Naive thymus-derived CD8-positive, alpha-beta T cell (primary cell): ENCODE data around the gene COLGALT1. TPM values are rescaled to one million over a fixed set of nuclear protein-coding genes. Genes with fewer than 3 reads are reported as not detected.

Source experiments
- ATAC-seq, 2 donors: fragments of 150-1000 bp; cut with Tn5 transposase in 1 of 2; sonication (Bioruptor Pico), chemical (Tn5 transposase) in 1 of 2; 1 replicate in 1 of 2; 2 replicates in 1 of 2; pipeline ENCODE4 v1.10.0; 2021; ENCODE audit warnings: mild to moderate bottlenecking in 2 of 2, moderate library complexity in 2 of 2
- POLR2A ChIA-PET: fragments of 350-600 bp; sonication (Branson Sonifier 250); formaldehyde crosslinking; loops from one replicate; lab custom pipeline; 2021; ENCODE audit warnings: antibody characterized with exemption; lab: Charles Lee
- DNase-seq, 10 donors: peaks; one replicate each; pipeline versions ENCODE4 v3.0.0 to v3.0.0-alpha.2; 2020 to 2022
- H3K27ac Mint-ChIP-seq, 10 donors: one replicate each; pipeline ENCODE4 v1.8.0; 2020 to 2022; ENCODE audit warnings: mild to moderate bottlenecking in 10 of 10, mixed read lengths in 10 of 10, moderate library complexity in 4 of 10, inconsistent platforms in 1 of 10
- H3K27me3 Mint-ChIP-seq, 5 donors: one replicate each; pipeline ENCODE4 v1.8.0; 2021 to 2022; ENCODE audit warnings: mixed read lengths in 5 of 5
- H3K36me3 Mint-ChIP-seq, 3 donors: one replicate each; pipeline ENCODE4 v1.8.0; 2020 to 2022; ENCODE audit warnings: mixed read lengths in 3 of 3, mild to moderate bottlenecking in 2 of 3, inconsistent platforms in 1 of 3
- H3K4me1 Mint-ChIP-seq, 4 donors: one replicate each; pipeline ENCODE4 v1.8.0; 2021 to 2022; ENCODE audit warnings: mixed read lengths in 4 of 4
- H3K4me3 Mint-ChIP-seq, 10 donors: one replicate each; pipeline ENCODE4 v1.8.0; 2020 to 2022; ENCODE audit warnings: mild to moderate bottlenecking in 10 of 10, mixed read lengths in 10 of 10, moderate library complexity in 6 of 10, inconsistent platforms in 1 of 10
- H3K9me3 Mint-ChIP-seq, 9 donors: one replicate each; pipeline ENCODE4 v1.8.0; 2020 to 2022; ENCODE audit warnings: mixed read lengths in 9 of 9, mild to moderate bottlenecking in 3 of 9, inconsistent platforms in 1 of 9, moderate library complexity in 1 of 9
- polyA plus RNA-seq, 3 donors: library from polyadenylated mRNA; unstranded; fragments of 300-500 nt; fragmentation: Illumina TruSeq; gene quantifications; one replicate each; pipeline ENCODE4 v1.2.3, GENCODE V29; 2021
- total RNA-seq, 8 experiments: library from RNA in 2 of 8; stranded (reverse) in 2 of 8; gene quantifications; one replicate each; pipeline ENCODE4 v1.2.3 and lab custom pipeline; 2021 to 2026

Gene COLGALT1
- total and polyA plus RNA-seq, 5 experiments from 2014 or later, result 15.6 to 64.6 (median 25.8) TPM

DNA sequence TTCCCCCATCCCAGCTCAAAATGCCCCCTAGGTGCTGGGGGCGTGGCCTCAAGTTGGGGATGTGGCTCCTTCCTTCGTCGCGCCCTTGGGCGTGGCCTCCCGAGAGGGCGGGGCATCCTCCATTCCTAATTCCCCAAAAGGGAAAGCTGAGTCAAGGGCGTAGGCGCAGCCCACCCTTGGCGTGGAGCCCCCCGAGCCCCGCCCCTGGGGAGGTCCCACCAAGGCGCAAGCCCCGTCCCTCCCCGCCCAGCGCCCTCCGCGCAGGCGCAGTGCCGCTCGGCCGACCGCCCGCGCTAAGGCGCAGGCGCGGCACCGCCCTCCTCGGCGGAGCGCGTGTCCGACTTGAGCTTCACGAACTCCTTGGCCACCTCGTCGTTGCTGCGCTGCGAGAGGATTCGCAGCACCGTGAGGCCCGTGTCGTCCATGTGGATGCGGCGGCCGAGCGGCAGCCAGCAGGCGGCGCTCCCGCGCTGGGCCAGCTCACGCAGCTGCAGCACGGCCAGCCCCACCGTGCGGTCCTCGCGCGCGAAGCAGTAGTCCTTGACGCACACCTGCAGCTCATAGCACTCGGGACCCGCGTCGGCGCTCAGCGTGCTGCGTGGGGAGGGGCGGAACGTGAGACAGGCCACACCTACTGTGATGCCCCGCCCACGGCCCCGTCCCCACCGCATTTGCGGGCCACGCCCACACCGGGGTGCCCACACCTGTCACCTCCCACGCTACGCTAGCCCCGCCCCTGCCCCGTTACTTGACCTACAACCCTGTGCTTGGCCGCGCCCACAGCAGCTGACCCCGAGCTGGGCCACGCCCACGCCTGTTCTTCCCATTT is 50.5 kb downstream of the COLGALT1 start:
- H3K4me3 Mint-ChIP-seq, result peak overlapping the region; percentile 70 to 90 (median 82)

DNA sequence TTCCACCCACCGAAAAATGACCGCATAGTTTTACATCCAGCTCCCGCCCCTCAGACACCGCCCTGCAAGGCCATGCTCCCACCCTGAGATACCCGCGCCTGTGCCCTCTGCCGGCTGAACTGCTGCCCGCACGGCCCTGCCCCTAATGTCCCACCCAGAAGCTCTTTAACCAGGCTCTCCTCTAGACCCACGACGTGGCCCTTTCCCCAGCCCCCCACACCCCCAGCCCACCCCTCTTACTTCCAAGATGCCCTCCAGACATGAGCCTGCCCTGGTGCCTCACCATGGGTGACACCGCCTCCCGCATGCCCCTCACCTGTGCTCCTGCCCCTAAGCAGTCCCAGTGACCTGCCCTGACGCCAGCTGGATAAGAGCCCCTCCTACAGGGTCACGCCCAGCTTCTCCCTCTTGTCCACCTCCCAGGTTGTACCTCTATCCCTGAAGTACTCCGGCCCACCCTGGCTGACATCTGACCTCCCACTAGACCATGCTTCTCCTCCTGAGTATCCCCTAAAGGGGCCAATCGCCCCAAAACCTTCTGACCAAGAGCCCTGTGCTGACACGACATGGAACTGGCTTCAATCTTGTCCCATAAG is 51.2 kb downstream of the COLGALT1 start:
- H3K4me3 Mint-ChIP-seq, result peak overlapping the region; percentile 70 to 90 (median 82)

More for the DNA sequence above, 50.5 kb downstream of the COLGALT1 start:
- Mint-ChIP-seq H3K27me3 (peaks cover 20 to 39% (median 25%) of the 10 kb centered on the region in 5 donors), H3K27ac (peak overlapping the region; percentile 2 to 82 (median 72)), H3K9me3 (no peaks in the 10 kb centered on the region), H3K4me1 (peaks cover 6 to 20% (median 7%) of the 10 kb centered on the region in 4 donors), H3K36me3 (peaks cover 0 to 5% (median 0%) of the 10 kb centered on the region in 3 donors)
- POLR2A ChIA-PET, result interaction anchor here (0.7 to 1.1 kb wide), 3 partner anchors 19 to 118 kb away, joined by 3 to 4 read pairs (median 3); no protein-coding TSS in a partner anchor
- DNase-seq (peak; percentile 75 to 91 (median 86)), ATAC-seq (peak; percentile 91 to 97)

DNA sequence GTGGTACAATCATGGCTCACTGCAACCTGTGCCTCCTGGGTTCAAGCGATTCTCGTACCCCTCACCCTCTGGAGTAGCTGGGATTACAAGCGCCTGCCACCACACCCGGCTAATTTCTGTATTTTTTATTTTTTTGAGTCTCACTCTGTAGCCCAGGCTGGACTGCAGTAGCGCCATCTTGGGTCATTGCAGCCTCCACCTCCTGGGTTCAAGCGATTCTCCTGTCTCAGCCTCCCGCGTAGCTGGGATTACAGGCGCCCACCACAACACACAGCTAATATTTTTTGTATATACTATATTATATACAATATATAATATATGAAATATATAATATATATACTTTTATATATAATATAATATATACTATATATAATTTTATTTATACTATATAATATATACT is 52.5 kb downstream of the COLGALT1 start:
- peaks cover 6 to 20% (median 7%) of the 10 kb centered on the region in 4 donors for H3K4me1 Mint-ChIP-seq
- H3K4me3 Mint-ChIP-seq, result peak overlapping the region in 3 of 10 donors; percentile 4 to 33 (median 29)
- H3K9me3 Mint-ChIP-seq, result no peaks in the 10 kb centered on the region
- no peak for ATAC-seq
- H3K27ac Mint-ChIP-seq, result peak overlapping the region in 1 of 10 donors; percentile 71
- no peaks in the 10 kb centered on the region for H3K36me3 Mint-ChIP-seq
- H3K27me3 Mint-ChIP-seq, result peaks cover 6 to 29% (median 14%) of the 10 kb centered on the region in 5 donors
- no peak for DNase-seq
- POLR2A ChIA-PET, result interaction anchor here (0.5 kb wide), 1 partner anchor 55 kb away, joined by 3 read pairs; no protein-coding TSS in a partner anchor

More for the DNA sequence above, 51.2 kb downstream of the COLGALT1 start:
- Mint-ChIP-seq H3K27ac (peak overlapping the region; percentile 2 to 87 (median 76)), H3K27me3 (peaks cover 18 to 32% (median 19%) of the 10 kb centered on the region in 5 donors), H3K4me1 (peaks cover 6 to 20% (median 7%) of the 10 kb centered on the region in 4 donors), H3K9me3 (no peaks in the 10 kb centered on the region), H3K36me3 (no peaks in the 10 kb centered on the region)
- ATAC-seq (peak; percentile 25 to 59), DNase-seq (no peak)
- POLR2A ChIA-PET, result interaction anchor here (0.9 to 1.1 kb wide), 2 partner anchors 20 to 83 kb away, joined by 3 to 4 read pairs; no protein-coding TSS in a partner anchor

DNA sequence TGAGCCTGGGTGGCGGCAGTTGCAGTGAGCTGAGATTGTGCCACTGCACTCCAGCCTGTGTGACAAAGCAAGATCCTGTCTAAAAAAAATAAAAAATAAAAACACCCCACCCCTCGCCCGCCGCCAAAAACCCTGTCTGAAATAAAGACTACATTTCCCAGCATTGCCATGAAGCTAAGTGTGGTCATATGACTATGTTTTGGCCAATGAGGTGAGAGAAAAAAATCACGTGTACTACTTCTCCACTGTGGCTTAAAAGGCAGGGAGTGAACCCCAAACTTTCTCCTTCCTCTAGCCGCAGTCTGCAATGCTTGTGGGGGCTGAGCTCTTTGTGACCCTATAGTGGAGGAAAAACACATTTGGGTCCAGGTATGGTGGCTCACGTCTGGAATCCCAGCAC is 54.9 kb downstream of the COLGALT1 start:
- POLR2A ChIA-PET, result no interaction called here
- no peak overlapping the region for H3K4me3 Mint-ChIP-seq
- no peak overlapping the region for H3K27ac Mint-ChIP-seq
- DNase-seq (no peak), ATAC-seq (no peak)
- peaks cover 6 to 13% (median 7%) of the 10 kb centered on the region in 4 donors for H3K4me1 Mint-ChIP-seq
- H3K9me3 Mint-ChIP-seq, result no peaks in the 10 kb centered on the region
- H3K27me3 Mint-ChIP-seq, result peaks cover 3 to 12% (median 10%) of the 10 kb centered on the region in 5 donors
- H3K36me3 Mint-ChIP-seq, result no peaks in the 10 kb centered on the region

DNA sequence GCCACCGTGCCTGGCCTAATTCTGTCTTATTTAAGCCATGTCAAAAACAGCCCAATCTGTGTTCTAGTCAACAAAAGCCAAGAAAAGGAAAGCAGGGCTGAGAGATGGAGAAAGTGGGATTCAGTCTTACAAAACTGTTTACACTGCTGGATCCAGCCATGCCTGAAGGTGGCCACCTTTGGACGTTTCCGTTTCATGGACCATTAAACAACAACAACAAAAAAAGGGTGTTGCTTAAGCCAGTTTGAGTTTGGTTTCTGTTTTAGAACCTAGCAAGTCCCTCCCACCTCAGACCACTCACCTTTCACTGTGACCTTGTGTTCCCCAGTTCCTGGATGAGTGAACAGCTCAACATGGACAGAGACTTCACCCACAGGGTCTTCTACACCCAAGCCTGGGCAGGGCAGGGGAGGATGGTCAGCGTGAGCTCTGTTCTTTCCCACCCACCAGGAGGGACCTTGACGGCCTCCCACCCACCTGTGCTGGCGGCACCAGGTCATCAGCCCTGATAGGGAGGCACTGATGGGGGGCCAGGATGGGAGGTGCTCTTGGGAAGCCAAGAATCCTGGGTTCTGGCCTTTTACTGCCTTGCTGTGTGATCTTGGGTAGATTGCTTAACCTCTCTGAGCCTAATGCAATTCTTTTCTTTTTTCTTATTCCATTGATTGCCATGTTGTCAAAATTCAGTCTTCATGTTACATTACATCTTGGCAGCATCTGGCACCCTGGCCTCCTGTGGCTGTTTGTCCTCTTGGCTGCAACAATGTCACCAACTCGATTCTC is 56.2 kb downstream of the COLGALT1 start:
- no peak for ATAC-seq
- POLR2A ChIA-PET, result no interaction called here
- Mint-ChIP-seq H3K36me3 (no peaks in the 10 kb centered on the region), H3K27me3 (peaks cover 3 to 21% (median 15%) of the 10 kb centered on the region in 5 donors), H3K4me3 (no peak overlapping the region), H3K9me3 (no peaks in the 10 kb centered on the region), H3K4me1 (peaks cover 3 to 8% (median 4%) of the 10 kb centered on the region in 4 donors), H3K27ac (no peak overlapping the region)
- DNase-seq, result no peak

DNA sequence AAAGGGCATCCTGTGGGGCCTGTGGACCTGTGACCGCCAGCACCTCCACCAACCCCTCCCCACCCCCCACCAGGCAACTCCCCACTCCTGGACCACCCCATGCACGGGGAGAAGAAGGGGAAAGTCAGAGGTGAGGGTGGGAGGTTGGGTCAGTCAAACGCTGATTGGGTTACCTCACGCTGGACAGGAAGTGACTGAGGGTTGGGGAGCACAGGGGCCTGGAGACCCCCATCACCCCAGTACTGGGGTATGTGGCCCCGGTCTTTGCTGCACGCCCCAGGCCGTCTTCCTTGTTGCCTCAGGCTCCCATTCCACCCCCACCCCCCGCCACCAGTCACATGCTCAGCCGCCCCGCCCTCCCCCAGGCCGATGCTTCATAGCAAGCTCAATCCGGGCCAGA is 59.0 kb downstream of the COLGALT1 start:
- ATAC-seq, result no peak
- POLR2A ChIA-PET, result no interaction called here
- Mint-ChIP-seq H3K27me3 (peaks cover 15 to 48% (median 36%) of the 10 kb centered on the region in 5 donors), H3K36me3 (no peaks in the 10 kb centered on the region), H3K9me3 (peaks cover 0 to 1% (median 0%) of the 10 kb centered on the region in 9 donors), H3K4me3 (no peak overlapping the region), H3K27ac (no peak overlapping the region), H3K4me1 (peaks cover 0 to 15% (median 8%) of the 10 kb centered on the region in 4 donors)
- no peak for DNase-seq

DNA sequence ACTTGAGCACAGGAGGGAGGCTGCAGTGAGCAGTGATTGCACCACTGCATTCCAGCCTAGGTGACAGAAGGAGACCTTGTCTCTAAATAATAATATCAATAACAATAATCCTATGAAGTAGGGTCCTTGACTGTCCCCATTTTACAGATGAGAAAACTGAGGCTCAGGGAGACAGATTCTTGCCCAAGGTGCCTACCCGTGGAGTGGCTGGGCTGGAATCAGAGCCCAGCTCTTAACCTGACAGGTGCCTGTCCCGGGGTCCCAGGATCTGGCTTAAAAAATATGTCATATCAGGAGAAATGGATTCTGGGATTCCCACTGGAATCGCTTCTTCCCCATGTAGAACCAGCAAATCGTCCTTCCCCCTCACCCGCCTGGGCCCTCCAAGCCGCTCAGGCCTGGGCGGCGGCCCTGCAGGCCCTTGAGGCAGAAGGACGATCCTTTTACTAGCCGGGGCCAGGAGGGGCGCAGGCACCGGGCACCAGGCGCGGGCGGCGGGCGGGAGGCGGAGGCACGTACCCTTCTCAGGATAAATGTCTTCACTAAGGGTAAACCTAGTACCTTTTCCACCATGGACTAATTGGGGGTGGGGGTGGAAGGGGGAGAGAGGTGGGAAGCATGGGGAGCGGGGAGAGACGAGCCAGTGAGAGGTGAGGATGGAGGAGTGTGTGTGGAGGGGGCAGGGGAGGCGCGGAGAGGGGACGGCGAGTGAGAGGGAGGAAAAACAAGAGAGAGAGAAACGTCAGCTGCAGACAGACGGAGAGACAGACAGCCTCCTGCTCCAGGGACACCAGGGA is 60.6 kb downstream of the COLGALT1 start:
- POLR2A ChIA-PET, result no interaction called here
- Mint-ChIP-seq H3K4me3 (peak overlapping the region in 7 of 10 donors; percentile 4 to 60 (median 33)), H3K27ac (peak overlapping the region in 1 of 10 donors; percentile 72), H3K4me1 (peaks cover 0 to 15% (median 8%) of the 10 kb centered on the region in 4 donors), H3K36me3 (no peaks in the 10 kb centered on the region), H3K27me3 (peaks cover 15 to 55% (median 38%) of the 10 kb centered on the region in 5 donors), H3K9me3 (peaks cover 0 to 2% (median under 1%) of the 10 kb centered on the region in 9 donors)
- ATAC-seq, result peak; percentile 23 to 59
- peak in 1 of 10 donors; percentile 4 for DNase-seq

DNA sequence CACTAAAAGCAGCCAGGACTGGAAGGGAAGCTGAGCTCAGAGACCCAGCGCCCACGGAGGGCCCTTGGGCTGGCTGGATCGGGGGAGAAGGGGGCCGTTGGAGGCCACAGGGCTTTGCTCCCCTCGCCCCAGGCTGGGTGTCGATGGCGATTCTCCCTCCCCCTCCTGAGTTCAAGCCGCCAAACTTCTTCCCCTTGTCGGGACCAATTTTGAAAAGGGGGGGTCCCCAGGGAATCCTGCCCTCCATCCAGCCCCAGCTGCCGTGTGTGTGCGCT is 61.2 kb downstream of the COLGALT1 start:
- POLR2A ChIA-PET, result no interaction called here
- peaks cover 0 to 15% (median 8%) of the 10 kb centered on the region in 4 donors for H3K4me1 Mint-ChIP-seq
- H3K27me3 Mint-ChIP-seq, result peaks cover 15 to 58% (median 41%) of the 10 kb centered on the region in 5 donors
- ATAC-seq (no peak), DNase-seq (no peak)
- peaks cover 0 to under 1% (median 0%) of the 10 kb centered on the region in 3 donors for H3K36me3 Mint-ChIP-seq
- peaks cover 0 to 7% (median 3%) of the 10 kb centered on the region in 9 donors for H3K9me3 Mint-ChIP-seq
- peak overlapping the region in 1 of 10 donors; percentile 72 for H3K27ac Mint-ChIP-seq
- peak overlapping the region in 8 of 10 donors; percentile 3 to 60 (median 30) for H3K4me3 Mint-ChIP-seq

DNA sequence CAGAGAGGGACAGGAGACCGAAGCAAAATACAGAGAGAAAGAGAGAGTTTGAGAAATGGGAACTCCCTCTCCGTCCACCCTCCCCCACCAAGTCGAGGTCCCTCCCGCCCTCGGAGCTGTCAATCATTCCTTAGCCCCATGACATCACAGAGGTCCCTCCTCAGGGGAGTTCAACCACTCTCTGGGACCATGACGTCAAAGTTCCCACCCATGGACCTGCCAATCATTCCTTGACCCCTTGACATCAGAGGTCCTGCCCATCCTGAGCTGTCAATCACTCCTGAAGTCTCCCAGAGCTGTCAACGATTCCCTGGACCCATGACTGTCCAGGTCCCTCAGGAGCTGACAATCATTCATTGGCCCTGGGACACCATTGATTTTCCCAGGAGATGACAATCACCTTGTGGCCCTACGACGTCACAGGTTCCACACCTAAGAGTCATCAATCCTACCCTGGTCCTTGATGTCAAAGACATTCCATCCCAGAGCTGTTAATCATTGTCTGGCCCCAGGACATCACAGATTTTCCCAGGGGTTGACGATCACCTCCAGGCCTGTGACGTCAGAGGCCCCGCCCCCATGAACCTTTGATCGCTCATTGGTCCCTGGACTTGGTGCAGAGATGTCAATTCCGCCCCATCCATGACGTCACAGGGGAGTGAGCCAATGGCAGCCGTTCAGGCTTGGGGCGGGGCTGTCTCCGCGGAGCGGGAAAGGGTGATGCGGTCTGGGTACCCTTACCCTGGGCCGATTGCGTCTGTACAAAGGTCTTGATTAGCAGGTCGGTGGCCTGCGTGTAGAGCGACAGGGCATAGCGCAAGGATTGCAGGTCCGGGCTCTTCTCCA is 61.7 kb downstream of the COLGALT1 start:
- peak overlapping the region in 1 of 10 donors; percentile 43 for H3K27ac Mint-ChIP-seq
- H3K9me3 Mint-ChIP-seq, result peaks cover 0 to 13% (median 8%) of the 10 kb centered on the region in 9 donors
- peaks cover 15 to 58% (median 39%) of the 10 kb centered on the region in 5 donors for H3K27me3 Mint-ChIP-seq
- peak overlapping the region in 4 of 10 donors; percentile 3 to 60 (median 47) for H3K4me3 Mint-ChIP-seq
- DNase-seq (peak in 1 of 10 donors; percentile 29), ATAC-seq (peak in 1 of 2 donors; percentile 48)
- POLR2A ChIA-PET, result interaction anchor here (0.6 kb wide), 1 partner anchor 574 kb away, joined by 3 read pairs; no protein-coding TSS in a partner anchor
- H3K36me3 Mint-ChIP-seq, result peaks cover 0 to 5% (median 0%) of the 10 kb centered on the region in 3 donors
- peaks cover under 1 to 15% (median 8%) of the 10 kb centered on the region in 4 donors for H3K4me1 Mint-ChIP-seq

DNA sequence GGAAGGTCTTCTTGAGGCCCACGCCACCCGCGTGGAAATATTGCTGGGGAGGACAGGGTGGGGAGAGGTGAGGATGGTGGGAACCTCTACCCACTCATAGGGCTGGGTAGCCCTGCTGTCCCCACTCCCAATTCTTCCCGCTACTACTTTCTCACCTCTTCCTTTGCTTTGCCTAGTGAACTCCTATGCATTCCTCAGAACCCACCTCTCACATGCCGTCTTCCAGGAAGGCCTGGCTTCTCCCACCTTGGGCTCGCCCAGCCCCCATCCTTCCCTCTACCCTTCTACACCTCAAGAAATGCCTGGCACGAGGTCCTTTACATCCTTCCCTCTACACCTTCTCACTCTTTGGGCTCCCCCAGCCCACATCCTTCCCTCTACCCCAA is 62.4 kb downstream of the COLGALT1 start:
- POLR2A ChIA-PET, result no interaction called here
- no peak for DNase-seq

More for the DNA sequence above, 62.4 kb downstream of the COLGALT1 start:
- Mint-ChIP-seq H3K4me1 (peaks cover 6 to 16% (median 10%) of the 10 kb centered on the region in 4 donors), H3K36me3 (peaks cover 0 to 5% (median 0%) of the 10 kb centered on the region in 3 donors), H3K27ac (peak overlapping the region in 1 of 10 donors; percentile 62), H3K9me3 (peaks cover 0 to 13% (median 8%) of the 10 kb centered on the region in 9 donors), H3K4me3 (peak overlapping the region in 2 of 10 donors; percentile 45 to 47), H3K27me3 (peaks cover 15 to 58% (median 33%) of the 10 kb centered on the region in 5 donors)
- ATAC-seq, result no peak
